GM10847 (cell line): Measurements from ENCODE around the gene CACNA2D3.

Source experiments
- POLR2A ChIP-seq: IDR thresholded peaks from 2 replicates; pipeline ENCODE4 v1.6.1; 2011; ENCODE audit not compliant: insufficient read length; ENCODE audit errors: extremely low read depth

CACNA2D3 gene

DNA sequence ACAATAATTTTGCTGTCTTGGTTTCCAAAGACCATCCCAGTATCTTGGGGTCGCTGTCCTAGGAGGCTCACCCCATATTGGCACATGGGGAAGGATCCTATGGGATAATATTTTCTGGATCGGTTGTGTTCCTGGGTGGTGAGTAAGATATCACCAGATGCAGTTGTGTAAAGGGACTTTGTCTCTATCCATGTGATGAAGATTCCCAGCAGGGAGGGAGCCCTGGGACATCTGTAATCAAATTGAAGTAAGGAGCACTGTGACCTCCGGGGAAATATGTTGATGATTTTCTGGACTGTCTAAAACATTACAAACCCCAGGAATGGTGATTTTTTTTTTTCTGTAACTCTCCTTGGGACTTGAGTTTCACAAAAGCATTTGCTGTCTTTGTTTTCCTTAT, 841.7 kb downstream of the CACNA2D3 start:
- TF ChIP-seq POLR2A: no peak

DNA sequence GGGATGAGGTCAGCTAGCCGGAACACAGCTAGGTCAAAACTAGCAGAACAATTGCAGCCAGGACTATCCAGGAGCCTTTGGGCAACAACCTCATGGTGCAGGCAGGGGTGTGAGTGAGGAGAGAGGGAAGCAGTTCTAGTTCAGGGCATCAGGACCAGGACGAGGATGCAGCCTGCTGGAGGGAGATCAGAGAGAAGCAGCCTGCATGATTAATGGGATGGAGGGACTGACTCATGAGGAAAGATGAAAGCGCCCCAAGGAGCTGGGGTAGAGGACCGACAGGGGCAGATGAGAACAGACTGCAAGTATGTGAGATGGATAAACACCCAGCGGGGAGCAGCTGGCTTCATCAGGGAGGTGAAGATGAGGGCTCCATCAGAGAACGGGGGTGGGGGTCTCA, 843.4 kb downstream of the CACNA2D3 start:
- no peak for TF ChIP-seq POLR2A

DNA sequence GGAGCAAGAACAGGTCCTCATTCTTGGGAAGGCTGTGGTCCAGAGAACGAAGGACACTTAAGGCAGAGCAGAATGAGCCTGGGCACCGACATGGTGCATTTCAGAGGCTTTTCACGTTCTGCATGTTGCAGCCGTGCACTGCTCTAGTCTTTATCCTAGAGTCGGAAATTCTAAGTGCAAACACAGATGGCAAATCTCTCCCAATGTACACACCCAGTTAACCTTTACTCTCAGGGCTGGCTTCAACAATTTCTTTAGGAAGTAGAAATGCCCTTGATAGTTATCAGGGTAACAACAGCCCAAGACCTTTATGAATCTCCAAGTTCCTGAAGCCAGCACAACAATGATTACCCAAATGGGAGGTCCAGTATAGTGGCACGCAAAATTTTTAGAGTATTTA, 844.6 kb downstream of the CACNA2D3 start:
- no peak for TF ChIP-seq POLR2A

DNA sequence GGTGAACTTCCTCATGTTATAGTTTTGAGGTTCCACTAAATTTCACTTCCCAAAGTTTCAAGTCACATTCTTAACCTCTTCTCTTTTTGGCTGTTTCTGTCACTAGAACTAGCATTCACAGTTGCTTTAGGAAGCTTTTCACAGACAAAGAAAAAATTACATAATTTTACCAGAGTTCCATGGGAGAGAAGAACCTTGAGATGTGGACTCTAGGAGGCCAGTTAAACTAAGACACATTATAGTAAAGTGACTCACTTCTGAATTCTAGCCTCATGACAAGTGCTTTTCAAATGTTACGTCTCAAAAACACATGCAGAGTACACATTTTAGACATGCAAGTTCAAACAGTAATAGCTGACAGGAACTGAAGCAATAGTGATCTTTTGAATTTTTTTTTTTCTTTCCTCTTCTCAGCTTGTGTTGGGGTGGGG, 845.4 kb downstream of the CACNA2D3 start:
- TF ChIP-seq POLR2A: no peak

DNA sequence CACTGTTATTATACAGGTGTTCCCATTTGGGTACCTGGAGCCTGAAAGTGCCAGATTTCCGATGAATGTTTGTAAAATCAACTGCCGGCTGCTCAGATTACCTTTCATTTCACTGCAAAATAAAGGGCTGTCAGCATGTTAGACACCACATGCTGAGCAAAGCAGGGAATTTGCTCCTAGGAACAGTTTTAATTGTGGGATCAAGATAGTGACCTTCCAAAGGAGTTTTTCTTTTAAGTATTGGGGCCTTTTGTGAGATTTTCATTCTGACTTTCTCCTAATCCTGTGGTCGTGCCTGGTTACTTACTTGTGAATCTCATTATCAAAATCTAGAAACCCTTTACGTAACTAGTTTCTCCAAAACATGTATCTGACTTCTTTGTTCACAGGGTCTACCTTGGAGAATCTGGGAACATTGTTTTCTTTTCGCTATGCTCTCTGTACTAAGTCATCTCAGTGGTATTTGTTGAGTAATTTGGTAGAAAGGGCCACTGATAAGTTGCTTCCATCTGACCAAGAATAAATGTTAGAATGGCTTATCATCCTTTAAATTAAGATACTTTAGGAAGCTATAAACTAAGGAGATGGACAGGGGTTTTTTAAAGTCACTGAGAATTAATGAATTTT, 846.3 kb downstream of the CACNA2D3 start:
- TF ChIP-seq POLR2A: no peak

DNA sequence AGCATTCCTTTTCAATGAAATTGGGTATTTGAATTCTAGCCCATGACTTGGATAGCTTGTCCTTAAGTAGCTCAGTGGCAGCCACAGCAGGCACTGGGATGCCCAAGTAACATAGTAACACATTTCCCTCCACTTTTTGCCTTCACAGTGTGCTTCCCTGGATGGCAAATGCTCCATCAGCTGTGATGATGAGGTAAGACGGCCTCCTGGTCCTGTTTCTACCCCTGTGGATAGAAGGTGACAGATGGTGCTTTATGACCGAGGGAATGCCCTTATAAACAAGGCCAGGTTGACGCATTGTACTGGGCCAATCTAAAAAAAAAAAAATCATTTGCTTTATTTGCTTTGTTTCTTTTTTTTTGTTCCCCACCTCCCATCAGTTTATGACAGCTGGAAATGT, 847.3 kb downstream of the CACNA2D3 start:
- no peak for TF ChIP-seq POLR2A

DNA sequence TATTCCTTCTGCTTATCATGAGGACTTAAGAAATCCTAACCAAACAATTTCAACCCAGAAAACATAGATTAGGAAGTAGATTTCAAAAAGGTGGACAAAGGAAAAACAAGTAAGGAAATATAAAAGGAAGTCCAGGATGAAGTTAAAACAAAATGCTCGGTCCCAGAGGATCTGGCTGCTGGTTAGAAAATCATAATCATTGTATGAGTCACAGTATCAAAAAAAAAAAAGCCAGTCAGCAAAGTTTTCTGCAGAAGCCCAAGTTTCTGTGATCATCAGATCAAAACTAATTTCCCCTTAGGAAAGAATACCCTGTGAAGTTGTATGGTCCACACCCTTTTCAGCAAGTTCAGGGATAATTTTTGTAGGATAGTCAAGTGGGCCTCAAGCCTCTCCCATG, 848.5 kb downstream of the CACNA2D3 start:
- no peak for TF ChIP-seq POLR2A

DNA sequence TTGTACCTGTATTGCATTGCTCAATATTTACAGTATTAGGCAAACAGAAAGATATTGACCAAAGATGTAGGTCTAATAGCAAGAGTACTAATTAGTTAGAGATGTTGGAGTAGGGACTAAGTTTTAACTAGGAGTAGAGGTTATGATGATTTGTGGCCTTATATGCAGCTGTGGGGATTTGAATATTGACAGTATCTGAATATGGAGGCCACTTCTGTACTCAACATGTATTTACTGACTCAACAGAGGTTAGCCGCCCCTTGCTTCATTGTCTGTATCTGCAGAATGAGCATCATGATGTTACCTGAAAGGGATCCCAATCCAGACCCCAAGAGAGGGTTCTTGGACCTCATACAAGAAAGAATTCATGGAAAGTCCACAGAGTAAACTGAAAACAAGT, 855.1 kb downstream of the CACNA2D3 start:
- no peak for TF ChIP-seq POLR2A

DNA sequence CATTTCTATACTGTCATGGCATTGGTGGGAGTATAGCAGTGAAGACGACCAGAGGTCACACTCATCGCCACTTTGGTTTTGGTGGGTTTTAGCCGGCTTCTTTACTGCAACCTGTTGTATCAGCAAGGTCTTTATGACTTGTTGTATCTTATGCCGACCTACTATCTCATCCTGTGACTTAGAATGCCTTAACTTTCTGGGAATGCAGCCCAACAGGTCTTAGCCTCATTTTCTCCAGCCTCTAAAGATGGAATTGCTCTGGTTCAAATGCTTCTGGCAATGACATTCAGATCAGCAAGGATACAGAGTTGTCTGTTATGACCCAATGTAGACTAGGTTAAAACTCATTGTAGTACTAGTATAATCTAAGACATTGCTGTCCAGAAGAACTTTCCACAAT, 860.5 kb downstream of the CACNA2D3 start:
- no peak for TF ChIP-seq POLR2A

DNA sequence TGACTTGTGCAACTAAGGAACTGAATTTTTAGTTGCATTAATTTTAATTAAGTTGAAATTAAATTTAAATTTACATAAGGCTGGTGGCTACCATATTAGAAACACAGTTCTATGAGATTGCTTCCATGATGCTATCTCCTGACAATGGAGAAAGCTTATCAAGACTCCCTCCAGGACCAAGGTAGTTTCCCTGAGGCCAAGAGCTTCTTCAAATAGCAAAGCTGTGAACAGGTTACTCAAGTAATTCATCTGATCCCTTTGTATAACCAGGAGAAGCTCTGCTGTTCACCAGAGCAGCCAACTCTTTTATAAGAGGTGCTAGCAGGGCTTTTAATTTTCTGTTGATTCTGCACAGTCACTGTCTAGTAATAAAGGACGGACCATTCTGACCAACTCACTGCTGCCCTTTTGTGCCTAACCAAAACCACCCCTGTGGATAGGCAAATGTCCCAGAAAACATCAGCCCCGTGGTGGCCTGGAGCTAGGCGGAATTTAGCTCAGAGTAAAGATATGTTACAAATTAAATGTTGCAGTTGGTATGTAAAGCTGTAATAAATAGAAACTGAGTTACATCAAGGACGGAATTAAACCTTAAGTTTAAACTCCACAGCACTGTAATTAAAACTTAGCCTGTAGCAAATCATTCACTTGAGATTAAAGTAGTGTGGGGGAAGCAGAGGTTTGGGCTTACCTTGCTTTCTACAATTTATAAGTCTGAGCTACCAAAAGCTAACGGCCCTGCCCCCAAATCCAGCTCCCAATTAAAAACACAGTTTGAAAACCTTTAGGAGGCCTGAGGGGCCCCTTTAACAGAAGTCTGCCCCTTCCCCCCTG, 861.1 kb downstream of the CACNA2D3 start:
- no peak for TF ChIP-seq POLR2A

DNA sequence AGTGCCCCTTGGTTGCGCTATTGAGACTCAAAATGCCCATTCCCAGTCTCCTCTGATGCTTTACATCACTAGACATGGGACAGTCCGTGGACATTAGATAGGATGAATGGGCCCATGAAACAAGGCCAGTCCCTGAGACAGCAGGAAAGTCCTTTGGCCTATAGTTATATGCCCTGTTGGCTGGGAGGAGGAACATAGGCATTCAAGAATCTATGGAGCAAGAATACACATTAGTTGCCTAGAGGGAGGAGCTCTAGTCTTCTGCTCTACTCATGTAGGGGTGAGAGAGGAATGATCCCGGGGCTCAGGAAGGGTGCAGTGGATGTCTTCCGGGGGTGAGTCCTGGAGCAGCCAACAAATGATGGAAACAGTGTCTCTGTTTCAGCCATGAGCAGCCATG, 863.5 kb downstream of the CACNA2D3 start:
- no peak for TF ChIP-seq POLR2A

DNA sequence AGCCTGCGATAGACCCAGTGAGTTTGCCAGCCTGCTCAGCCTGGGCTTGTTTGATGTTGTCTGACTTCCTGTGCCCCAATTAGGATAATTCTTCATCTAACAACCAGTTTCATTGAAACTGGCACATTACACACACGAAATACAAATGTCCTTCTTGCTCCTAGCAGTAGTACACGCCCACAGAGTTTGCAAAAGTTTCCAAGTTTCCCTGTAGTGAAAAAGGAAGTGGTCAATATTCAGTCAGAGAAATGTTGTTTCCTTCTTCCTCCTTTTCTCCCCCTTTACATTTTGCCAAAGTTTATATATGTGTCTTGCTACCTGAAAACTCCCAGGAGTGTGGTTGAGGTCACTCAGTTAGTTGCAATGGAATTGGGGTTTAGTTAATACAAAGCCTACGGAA, 863.9 kb downstream of the CACNA2D3 start:
- TF ChIP-seq POLR2A: no peak

DNA sequence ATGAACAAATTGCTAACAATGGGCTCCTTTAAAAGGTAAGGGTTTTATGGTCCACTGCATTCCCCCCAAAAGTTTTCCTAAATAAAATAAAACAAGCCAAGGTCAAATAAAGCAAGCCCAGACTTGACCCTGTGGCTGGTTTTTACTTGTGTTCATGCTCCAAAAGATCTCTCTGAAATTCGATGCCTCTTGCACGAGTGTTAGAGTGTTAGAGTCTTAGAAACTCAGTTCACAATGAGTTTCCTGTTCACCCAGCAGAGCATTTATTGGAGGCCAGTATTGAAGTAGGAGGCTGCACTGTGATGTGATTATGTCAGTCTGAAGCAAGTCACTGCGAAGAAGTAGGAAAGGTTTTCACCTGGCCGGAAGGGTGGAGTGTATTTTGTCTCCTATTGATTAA, 865.4 kb downstream of the CACNA2D3 start:
- no peak for TF ChIP-seq POLR2A

DNA sequence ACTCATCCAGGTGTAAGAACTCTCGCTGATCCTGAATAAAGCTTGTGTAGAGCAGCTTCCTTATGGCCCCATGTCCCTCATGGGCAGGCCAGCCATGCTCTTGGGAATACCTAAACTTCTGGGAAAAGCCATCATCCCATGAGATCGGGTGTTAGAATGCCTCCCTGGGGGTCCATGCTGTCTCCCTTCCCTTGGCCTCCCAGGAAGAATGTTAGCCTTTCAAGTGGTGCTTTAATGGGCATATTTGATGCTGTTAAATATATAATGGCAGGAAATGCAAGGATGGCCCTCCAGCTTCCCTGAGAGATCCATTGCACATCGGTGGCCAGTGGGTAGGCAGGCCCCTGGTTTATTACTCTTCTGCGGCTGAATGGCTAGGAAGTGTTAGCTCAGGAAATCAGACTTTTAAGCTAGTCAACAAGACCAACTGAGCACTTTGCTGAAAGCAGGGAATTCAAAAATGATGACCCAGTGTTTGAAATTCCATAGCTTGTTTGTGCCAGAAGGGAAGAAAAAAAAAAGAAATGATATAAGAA, 866.0 kb downstream of the CACNA2D3 start:
- TF ChIP-seq POLR2A: no peak

DNA sequence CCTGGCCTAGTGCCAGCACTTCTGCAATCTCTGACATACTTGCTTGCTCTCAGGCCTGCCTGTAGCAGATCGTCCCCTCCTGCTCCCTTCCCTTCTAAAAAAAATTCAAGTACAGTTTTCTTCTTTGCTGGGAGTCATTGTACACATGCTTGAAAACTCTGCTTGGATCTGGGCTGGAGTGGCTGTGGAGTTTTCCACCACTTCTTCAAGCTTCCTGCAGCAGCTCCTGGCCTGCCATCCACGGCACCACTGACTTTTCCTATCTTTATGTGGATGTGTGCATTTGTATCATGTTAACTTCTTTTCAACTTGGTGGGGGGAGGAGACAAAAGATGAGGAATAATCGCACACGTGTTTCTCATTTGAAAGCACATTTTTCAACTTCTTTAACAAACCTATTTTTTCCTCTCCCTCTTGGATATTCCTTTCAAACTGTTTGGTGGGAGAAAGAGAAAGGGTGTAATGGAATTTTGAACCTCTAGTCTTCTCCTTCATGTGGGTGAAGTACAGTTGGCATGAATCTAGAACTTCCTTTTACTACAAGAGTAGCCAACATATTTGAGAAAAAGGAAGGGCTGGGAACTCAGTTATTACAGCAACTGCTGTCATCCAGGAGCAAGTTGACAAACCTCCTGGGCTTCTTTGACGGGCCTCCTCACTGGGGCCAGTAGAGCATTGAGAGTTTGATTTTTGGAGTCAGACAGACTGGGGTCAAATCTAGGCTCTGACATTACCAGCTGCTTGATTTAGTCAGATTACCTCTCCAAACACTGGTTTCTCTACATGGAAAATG, 866.7 kb downstream of the CACNA2D3 start:
- no peak for TF ChIP-seq POLR2A

DNA sequence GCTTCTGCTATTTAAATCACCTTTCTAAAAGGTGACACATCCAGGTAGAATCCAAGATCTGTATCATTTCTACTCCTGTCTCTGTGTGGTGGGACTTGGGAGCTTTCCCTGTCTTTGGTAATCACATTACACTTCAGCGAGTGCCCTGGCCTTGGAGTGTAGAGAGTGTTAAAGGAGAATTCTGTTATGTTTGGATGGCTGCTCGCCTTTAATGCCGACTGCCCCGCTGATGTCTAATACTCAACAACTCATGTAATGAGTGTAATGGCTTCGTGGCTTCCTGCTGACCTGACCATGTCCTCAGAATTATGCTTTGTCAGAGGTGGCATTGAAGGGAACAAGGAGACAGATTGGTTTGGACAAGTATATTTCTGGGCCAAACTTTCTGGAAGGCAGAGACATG, 871.8 kb downstream of the CACNA2D3 start:
- no peak for TF ChIP-seq POLR2A
